ENCODE data around the gene RHBDF2.

Gene RHBDF2

DNA sequence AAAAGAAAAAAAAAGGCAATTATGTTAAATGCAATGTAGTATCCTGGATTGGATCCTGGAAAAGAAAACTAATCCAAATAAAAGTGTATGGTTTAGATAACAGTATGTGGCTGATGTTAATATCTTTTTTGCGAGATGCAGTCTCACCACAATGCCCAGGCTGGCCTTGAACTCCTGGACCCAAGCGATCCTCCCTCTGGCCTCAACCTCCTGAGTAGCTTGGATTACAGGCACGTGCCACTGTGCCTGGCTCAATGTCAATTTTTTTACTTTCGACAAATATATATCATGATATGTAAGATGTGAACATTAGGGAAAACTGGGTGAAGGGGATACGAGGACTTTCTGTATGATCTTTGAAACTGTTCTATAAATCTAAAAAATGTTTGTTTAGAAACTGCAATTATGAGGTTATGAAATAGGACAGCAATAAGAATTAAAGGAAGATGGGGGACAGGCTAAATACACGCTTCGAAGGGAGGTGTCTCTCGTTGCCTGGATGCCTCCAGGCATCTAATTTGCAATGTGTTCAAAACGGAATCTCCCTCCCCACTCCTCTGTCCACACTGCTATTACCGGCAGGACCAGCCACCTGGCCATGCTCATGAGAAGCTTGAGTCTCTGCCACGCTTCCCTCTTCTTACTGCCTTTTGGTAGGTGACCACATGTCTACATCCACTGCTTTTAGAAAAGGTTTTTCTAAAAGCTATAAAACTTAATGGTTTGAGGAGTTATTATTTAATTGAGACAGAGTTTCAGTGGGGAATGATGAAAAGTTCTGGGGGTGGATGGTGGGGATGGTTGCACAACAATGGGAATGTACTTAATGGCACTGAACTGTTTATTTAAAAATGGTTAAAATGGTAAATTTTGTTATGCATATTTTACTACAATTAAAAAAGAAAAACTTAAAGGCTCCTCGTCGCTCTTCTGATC is 63.5 kb downstream of the RHBDF2 start:
- no peak for DNase-seq (ENCODE audit: low spot score)

DNA sequence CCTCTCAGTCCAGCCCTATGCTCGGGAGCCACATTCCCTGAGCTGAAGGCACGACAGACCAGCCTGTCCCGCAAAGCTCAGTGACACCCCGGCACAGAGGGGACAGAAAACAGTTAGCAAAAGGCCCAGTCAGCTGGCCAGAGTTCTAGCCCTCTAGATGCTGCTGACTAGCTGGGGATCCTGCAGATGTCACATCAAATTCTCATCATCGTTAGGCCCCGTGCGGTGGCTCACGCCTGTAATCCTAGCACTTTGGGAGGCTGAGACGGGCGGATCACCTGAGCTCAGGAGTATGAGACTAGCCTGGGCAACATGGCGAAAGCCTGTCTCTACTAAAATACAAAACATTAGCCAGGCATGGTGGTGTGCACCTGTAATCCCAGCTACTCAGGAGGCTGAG is 65.5 kb downstream of the RHBDF2 start:
- no peak for DNase-seq (ENCODE audit: low spot score)

DNA sequence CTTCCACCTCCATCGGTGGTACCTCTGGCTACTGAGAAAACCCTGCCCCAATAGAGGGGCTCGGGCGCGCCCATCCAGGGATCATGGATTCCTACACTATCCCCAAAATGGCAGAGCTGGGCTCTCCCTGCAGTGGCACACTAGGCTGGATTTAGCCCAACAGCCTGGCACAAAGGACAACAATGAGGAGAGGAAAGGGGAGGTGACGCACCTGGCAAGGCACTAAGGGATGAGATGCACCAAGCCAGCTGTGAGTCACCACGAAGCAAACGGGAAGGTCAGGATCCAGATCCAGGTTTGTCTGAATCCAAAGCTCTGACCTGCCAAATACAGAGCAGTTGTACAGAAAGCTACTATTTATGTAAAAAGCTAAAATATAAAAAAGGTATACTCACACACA is 66.4 kb downstream of the RHBDF2 start:
- no peak for DNase-seq (ENCODE audit: low spot score)

DNA sequence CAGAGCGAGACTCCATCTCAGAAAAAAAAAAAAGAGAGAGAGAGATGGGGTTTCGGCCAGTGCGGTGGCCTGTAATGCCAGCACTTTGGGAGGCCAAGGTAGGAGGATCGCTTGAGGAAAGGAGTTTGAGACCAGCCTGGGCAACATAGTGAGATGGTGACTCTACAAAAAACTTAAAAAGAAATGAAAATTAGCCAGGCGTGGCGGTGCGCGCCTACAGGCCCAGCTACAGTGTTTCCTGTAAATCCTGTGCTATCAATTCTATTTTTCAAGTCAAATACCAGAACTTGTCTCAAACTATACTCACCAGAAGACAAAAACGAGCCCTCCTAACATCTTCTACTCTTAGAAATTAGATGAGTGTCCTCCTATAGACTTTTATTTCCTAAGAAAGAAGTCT is 67.5 kb downstream of the RHBDF2 start:
- DNase-seq (ENCODE audit: low spot score) = no peak

DNA sequence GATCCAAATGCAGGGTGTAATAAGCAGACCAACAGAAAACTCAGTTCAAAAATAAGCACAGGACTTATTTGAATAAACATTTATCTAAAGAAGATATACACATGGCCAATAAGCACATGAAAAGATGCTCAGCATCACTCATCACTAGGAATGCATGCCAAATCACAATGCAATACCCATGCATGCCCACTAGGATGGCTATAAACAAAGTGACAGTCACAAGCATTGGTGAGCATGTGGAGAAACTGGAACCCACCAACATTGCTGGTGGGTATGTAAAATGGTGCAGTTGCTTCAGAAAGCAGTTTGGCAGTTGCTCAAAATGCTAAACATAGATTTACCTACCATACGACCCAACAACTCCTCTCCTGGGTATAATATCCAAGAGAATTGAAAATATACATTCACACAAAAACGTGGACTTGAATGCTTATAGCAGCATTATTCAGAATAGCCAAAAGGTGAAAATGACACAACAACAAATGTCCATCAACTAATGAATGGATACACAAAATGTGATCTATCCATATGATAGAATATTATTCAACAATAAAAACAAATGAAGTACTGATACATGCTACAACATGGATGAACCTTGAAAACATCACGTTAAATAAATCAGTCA is 68.4 kb downstream of the RHBDF2 start:
- DNase-seq (ENCODE audit: low spot score) = no peak

DNA sequence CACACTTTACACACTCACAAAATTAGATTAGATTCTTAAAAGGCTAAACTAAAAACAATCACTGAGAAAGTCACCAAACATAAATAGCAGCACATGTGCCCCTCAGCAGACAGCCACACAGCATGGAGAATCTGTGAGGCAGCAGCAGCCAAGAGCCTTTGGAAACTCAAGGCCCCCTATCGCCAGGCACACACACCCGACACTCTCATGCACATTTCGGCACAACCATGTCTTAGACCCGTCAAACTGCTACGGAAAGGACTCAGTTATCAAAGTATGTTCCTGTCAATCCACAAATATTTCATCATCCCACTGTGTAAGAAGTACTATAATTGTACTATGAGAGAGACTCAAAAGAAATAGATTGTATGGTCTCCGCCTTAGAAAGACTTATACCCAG is 69.2 kb downstream of the RHBDF2 start:
- no peak for DNase-seq (ENCODE audit: low spot score)

DNA sequence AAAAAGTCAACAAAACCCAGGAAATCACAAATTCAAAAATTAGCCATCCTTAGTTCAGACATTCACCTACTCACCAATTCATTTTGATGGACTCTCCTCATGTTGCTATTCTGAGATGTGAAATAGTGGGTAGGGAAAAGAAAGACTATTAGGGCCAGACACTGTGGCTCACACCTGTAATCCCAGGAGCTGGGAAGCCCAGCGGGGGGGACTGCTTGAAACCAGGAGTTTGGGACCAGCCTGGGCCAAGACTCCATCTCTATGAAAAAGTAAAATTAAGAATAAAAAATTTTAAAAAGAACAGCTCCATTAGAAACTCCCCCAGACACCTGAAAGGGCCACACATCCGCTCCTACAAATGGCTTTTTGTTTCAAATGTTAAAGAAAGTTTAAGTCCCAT is 69.7 kb downstream of the RHBDF2 start:
- no peak for DNase-seq (ENCODE audit: low spot score)

DNA sequence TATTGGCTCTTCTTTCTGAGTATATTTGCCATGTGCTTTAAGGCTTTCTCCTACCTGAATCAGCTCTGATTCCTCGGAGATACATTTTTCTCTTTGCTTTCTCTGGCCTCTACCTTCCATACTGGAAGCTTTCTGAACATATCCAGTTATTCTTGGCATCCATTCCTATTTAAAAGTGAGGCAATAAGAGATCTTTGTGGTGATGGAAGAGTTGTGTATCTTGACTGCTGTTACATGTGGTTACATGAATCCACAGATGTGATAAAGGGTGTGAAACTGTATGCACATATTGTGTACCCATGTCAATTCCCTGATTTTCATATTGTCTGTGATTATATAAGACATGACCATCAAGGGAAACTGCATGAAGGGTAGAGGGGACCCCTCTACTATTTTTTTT is 72.7 kb downstream of the RHBDF2 start:
- no peak for DNase-seq (ENCODE audit: low spot score)

DNA sequence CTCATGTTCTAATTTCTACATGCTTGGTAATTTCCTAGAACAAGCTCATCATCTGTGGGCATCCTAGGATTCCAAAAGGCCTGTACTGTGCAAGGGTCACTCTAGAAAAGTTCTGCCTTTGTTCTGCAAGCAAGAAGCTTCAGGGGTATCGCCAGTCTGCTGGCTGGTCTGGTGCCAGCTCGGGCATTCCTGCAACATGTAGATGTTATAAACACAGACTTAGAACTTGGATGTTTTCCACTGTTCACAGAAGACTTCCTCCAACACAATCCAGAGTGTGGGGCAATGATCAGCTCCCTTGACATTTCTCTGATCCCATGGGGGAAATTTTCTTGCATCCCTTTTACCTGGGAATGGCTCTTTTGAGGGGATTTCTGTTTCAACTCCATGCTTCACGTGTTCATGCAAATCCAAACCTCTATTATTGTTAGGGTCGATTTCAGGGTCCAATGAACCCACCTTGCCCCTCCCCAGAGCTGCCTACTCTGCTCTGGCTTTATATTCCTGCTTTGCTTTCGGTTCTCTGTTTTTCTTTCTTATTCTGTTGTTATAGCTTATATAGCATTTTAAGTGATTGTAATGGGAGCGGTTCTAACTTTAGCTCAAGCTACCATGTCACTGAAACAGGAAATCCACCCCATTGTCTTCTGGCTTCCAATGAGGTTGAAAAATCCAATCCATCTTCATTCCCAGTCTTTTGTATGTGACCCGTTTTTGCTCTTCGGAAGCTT is 73.6 kb downstream of the RHBDF2 start:
- no peak for DNase-seq (ENCODE audit: low spot score)

DNA sequence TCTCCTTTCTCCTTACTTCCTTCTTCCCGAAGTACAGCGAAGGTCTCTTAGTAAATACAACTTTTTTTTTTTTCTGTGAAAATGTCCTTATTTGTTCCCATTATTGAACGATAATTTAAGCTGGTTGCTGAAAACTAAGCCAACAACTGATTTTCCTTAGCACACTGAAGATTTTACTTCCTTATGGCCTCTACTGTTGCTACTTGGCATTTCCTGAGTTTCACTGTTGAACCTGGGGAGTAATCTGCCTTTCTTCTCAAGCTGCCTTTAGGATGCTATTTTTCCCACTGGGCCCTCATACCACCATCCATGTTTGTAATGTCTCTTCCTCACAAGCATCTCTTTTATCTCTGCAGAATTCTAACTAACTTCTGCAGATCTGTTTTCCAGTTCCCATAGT is 74.4 kb downstream of the RHBDF2 start:
- DNase-seq (ENCODE audit: low spot score) = no peak

DNA sequence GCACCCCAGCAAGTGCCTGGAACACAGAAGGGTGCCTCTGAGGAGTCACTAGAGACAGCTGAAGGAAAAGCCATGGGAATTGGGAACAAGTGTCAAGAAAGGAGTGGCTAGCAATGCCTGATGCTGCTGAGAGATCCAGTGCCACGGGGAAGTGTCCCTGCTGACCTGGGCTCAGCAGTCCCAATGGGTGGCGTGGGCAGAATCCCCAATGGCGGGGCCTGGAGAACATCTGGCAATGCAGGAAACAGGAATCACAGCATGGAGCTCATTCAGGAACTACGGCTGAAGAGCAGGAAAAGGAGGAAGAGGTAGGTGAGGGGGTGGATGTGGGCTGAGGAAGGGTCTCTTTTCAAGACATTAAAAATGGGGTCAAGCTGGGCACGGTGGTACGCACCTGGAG is 78.4 kb downstream of the RHBDF2 start:
- no peak for DNase-seq (ENCODE audit: low spot score)

DNA sequence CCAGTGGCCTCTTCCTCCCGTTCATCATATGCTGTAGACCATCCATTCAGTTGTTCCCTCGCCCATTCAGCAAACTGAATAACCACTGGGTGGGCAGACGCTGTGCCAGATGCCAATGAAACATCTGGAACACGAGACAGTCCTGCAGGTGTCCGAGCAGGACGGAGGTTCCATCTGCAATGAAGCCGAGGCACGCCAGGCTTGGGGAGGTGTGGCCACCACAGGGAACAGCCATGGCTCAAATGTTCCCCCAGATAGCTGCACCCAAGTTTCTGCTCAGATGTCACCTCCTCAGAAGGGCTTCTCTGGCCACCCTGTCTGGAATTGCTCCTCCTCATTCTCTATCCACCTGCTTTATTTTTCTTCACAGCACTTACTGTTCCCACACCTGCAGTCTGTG is 78.8 kb downstream of the RHBDF2 start:
- no peak for DNase-seq (ENCODE audit: low spot score)

DNA sequence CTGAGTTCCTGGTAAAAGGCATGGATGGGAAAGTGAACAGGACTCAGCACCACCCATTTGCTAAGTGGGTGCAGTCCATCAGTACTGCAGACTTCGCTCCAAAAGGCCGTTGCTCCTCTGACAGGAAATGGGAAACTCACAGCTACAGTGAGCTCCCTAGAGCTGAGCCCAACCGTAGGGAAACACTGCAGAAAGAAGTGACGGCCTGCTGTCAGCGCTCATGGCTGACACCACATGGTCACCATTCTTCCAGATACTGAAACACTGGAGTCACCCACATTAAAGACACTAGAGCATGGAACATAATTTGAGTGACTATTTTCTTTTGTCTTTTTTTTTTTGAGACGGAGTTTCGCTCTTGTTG is 80.2 kb downstream of the RHBDF2 start:
- no peak for DNase-seq (ENCODE audit: low spot score)
